K562 (cell line): ENCODE measurements around the gene PRCD. TPM values are rescaled to one million over a fixed set of nuclear protein-coding genes. Genes with fewer than 3 reads are reported as not detected.
A peak's percentile ranks its signal among the peaks of the same experiment; 100 is the strongest.

Source experiments
- CLOCK ChIP-seq: fragments of 250-450 bp; sonication (Bioruptor Pico); IDR thresholded peaks from 2 replicates; pipeline ENCODE4 v1.4.0; 2020; ENCODE audit warnings: mild to moderate bottlenecking, moderate library complexity, borderline replicate concordance
- ELF2 ChIP-seq: fragments of 250-450 bp; sonication (Bioruptor Pico); IDR thresholded peaks from 2 replicates; pipeline ENCODE4 v1.5.0; 2021; ENCODE audit warnings: mild to moderate bottlenecking
- FOXK1 ChIP-seq: sonication (generic); formaldehyde crosslinking; IDR thresholded peaks from 2 replicates; pipeline ENCODE4 v1.8.0; 2022; ENCODE audit warnings: missing genetic modification reagents, mild to moderate bottlenecking, borderline replicate concordance
- LEF1 ChIP-seq: fragments of 450-650 bp; IDR thresholded peaks from 2 replicates; pipeline ENCODE4 v1.6.1; 2016; ENCODE audit warnings: mild to moderate bottlenecking
- MAX ChIP-seq: sonication (generic); formaldehyde crosslinking; IDR thresholded peaks from 2 replicates; pipeline ENCODE4 v1.9.0; 2022; ENCODE audit warnings: mild to moderate bottlenecking, missing genetic modification reagents
- MAZ ChIP-seq, 2 experiments: fragments of 450-650 bp in 1 of 2; sonication (generic) in 1 of 2; formaldehyde crosslinking; IDR thresholded peaks in 1 of 2; conservative IDR thresholded peaks in 1 of 2; 2 replicates each; pipeline versions ENCODE4 v1.4.0 to v1.5.0; 2020; ENCODE audit warnings: mild to moderate bottlenecking in 1 of 2, missing genetic modification reagents in 1 of 2
- MEIS2 ChIP-seq: fragments of 450-650 bp; IDR thresholded peaks from 2 replicates; pipeline ENCODE4 v1.6.1; 2014; ENCODE audit warnings: mild to moderate bottlenecking; ENCODE audit not compliant: partially characterized antibody
- PYGO2 ChIP-seq: fragments of 450-650 bp; IDR thresholded peaks from 2 replicates; pipeline ENCODE4 v1.6.1; 2016; ENCODE audit warnings: mild to moderate bottlenecking, missing genetic modification characterization, moderate library complexity, missing compliant biosample characterization
- SAP30 ChIP-seq: fragments of 200-600 bp; sonication (generic); IDR thresholded peaks from 2 replicates; pipeline ENCODE4 v1.6.1; 2012; ENCODE audit warnings: borderline replicate concordance, low read depth, mild to moderate bottlenecking, moderate library complexity, low read length, control low read depth, inconsistent platforms; ENCODE audit not compliant: insufficient read depth, poor library complexity, severe bottlenecking
- SP2 ChIP-seq: IDR thresholded peaks from 2 replicates; pipeline ENCODE4 v1.6.1; 2011; ENCODE audit warnings: mild to moderate bottlenecking, low read depth, low read length, moderate library complexity; ENCODE audit not compliant: poor library complexity, severe bottlenecking; ENCODE audit errors: extremely low read depth
- TCF3 ChIP-seq: sonication (generic); formaldehyde crosslinking; IDR thresholded peaks from 2 replicates; pipeline ENCODE4 v1.4.0; 2020; ENCODE audit warnings: mild to moderate bottlenecking, missing genetic modification reagents
- USF1 ChIP-seq: sonication (generic); formaldehyde crosslinking; IDR thresholded peaks from 2 replicates; pipeline ENCODE4 v1.9.0; 2022; ENCODE audit warnings: mild to moderate bottlenecking, missing genetic modification reagents
- ZBTB17 ChIP-seq: fragments of 450-650 bp; formaldehyde crosslinking; IDR thresholded peaks from 2 replicates; pipeline ENCODE4 v1.4.0; 2020; ENCODE audit warnings: mild to moderate bottlenecking
- ZC3H4 ChIP-seq: sonication (generic); formaldehyde crosslinking; IDR thresholded peaks from 2 replicates; pipeline ENCODE4 v1.9.0; 2021; ENCODE audit warnings: missing genetic modification reagents, borderline replicate concordance
- ZNF696 ChIP-seq: fragments of 250-450 bp; sonication (Bioruptor Pico); conservative IDR thresholded peaks from 2 replicates; pipeline ENCODE4 v1.4.0; 2020; ENCODE audit warnings: mild to moderate bottlenecking, moderate library complexity
- polyA plus RNA-seq, 8 experiments: library from polyadenylated mRNA; depleted of rRNA in 4 of 8; stranded (reverse) in 5 of 8; unstranded in 3 of 8; fragments of >200 nt; fragmentation: Nextera tagmentation in 2 of 8; fragmentation: Illumina TruSeq in 1 of 8; extraction: Ambion mirVana in 2 of 8; extraction: Trizol in 1 of 8; gene quantifications; 2 replicates each; pipeline versions ENCODE4 v1.2.1 to v1.2.3, GENCODE V29; 2011 to 2014; ENCODE audit warnings: inconsistent platforms in 1 of 8, missing spikeins in 1 of 8
- total RNA-seq, 7 experiments: library from RNA; depleted of rRNA in 6 of 7; stranded (reverse); fragments of >200 nt in 6 of 7; fragmentation: Illumina TruSeq in 2 of 7; extraction: Trizol in 2 of 7; gene quantifications; 2 replicates each; pipeline versions ENCODE4 v1.2.1 to v1.2.3, GENCODE V29; 2011 to 2021; ENCODE audit warnings: low replicate concordance in 1 of 7

Gene PRCD
- total and polyA plus RNA-seq, 9 of the 15 experiments (the other 6 are each of a cell fraction or from before 2014, with no cell fraction given), result 0.20 to 0.25 (median 0.21) TPM; not detected in 6

DNA sequence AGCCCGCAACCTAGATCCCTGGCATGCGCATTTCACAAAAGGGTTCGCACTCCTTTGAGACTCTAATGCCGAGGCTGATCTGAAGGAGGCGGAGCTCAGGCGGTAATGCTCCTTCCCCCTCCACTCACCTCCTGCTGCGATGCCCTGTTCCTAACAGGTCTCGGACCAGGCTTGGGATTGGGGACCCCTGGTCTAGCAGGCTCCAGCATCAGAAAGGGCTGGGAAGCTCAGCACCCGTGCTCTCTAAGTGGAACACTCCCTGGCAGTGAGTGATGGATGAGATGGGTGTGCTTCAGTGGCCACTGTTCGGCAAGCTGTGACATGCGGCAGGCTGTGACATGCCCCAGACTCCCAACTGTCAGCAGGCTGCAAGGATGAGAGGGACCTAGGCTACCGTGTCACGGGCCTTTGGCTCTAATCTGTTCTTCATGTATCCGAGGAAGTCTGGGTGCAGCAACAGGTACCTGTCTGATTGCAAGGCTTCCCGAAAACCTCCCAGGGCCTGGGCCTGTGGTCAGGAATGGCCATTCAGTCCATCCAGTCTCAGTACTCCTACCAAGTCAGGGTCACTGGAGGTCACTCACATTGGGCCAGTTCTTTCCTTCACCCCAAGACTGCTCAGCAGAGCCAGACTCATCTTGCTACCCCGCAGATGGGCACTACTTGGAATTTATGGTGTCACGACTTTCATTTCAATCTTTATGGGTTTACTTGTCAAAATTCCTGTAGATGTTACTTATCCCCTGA lies 47.1 kb downstream of the PRCD start (continued):
- TF ChIP-seq ZNF696 (CRISPR knock-in tag), result no peak
- no peak for TF ChIP-seq PYGO2 (tag)
- TF ChIP-seq LEF1, result no peak
- TF ChIP-seq ZBTB17 (CRISPR knock-in tag), result 0 out of 2 replicates have a peak, but pooled peaks have one; percentile 65
- TF ChIP-seq TCF3 (CRISPR knock-in tag), result 0 out of 2 replicates have a peak, but pooled peaks have one; percentile 31
- peak; percentile 72 for TF ChIP-seq MEIS2
- TF ChIP-seq MAX (CRISPR knock-in tag), result peak; percentile 65
- no peak for TF ChIP-seq ELF2
- no peak for TF ChIP-seq FOXK1 (CRISPR knock-in tag)
- no peak for TF ChIP-seq ZC3H4 (CRISPR knock-in tag)
- no peak for TF ChIP-seq CLOCK
- TF ChIP-seq USF1 (CRISPR knock-in tag), result peak; percentile 84
- no peak for TF ChIP-seq SAP30
- no peak for TF ChIP-seq MAZ (CRISPR knock-in tag; conservative IDR thresholded peaks at IDR 0.05 in 1 of 2, IDR thresholded peaks at IDR 0.05 in 1 of 2)
- no peak for TF ChIP-seq SP2
